Activated naive CD8-positive, alpha-beta T cell treated with anti-CD3 and anti-CD28 coated beads, Interleukin-2, amount 10 ng/mL, durations not matched to agents 7 days and 5 days (primary cell): ENCODE measurements around the gene TMEM235. TPM values are rescaled to one million over a fixed set of nuclear protein-coding genes. Genes with fewer than 3 reads are reported as not detected.
A peak's percentile ranks its signal among the peaks of the same experiment; 100 is the strongest.
"Not testable (repeated sequence)": the region's sequence is repeated elsewhere in the genome, so short reads cannot be mapped to it uniquely, and the experiment has no call there.

Experiments used
- ATAC-seq: fragments of 150-1000 bp; cut with Tn5 transposase; one replicate; pipeline ENCODE4 v1.10.0; 2021; ENCODE audit warnings: low read depth, moderate library complexity
- POLR2A ChIA-PET: fragments of 350-600 bp; sonication (Branson Sonifier 250); formaldehyde crosslinking; loops from one replicate; lab custom pipeline; 2021; ENCODE audit warnings: antibody characterized with exemption; lab: Charles Lee
- DNase-seq: peaks from one replicate; pipeline ENCODE4 v3.0.0; 2021
- H3K27ac Mint-ChIP-seq: one replicate; pipeline ENCODE4 v1.8.0; 2022; ENCODE audit warnings: mild to moderate bottlenecking, mixed read lengths
- H3K27me3 Mint-ChIP-seq: one replicate; pipeline ENCODE4 v1.8.0; 2022; ENCODE audit warnings: mild to moderate bottlenecking, moderate library complexity, mixed read lengths
- H3K36me3 Mint-ChIP-seq: one replicate; pipeline ENCODE4 v1.8.0; 2021; ENCODE audit warnings: mild to moderate bottlenecking, mixed read lengths
- H3K4me1 Mint-ChIP-seq: one replicate; pipeline ENCODE4 v1.8.0; 2021; ENCODE audit warnings: mixed read lengths
- H3K4me3 Mint-ChIP-seq: one replicate; pipeline ENCODE4 v1.8.0; 2022; ENCODE audit warnings: mild to moderate bottlenecking, moderate library complexity, mixed read lengths
- H3K9me3 Mint-ChIP-seq: one replicate; pipeline ENCODE4 v1.8.0; 2021; ENCODE audit warnings: mixed read lengths
- total RNA-seq, 2 experiments: library from RNA; stranded (reverse); gene quantifications; one replicate each; pipeline ENCODE4 v1.2.3, GENCODE V29; 2021

Gene TMEM235
- total RNA-seq, 2 experiments from 2014 or later: not detected

GRCh38 chr17:78225088-78225865 is 6.2 kb upstream of the TMEM235 start:
- Mint-ChIP-seq H3K27ac (no peak overlapping the region), H3K36me3 (peaks cover 3% of the 10 kb centered on the region), H3K4me1 (peaks cover 3% of the 10 kb centered on the region), H3K4me3 (no peak overlapping the region), H3K9me3 (no peaks in the 10 kb centered on the region), H3K27me3 (peaks cover 23% of the 10 kb centered on the region)
- DNase-seq (no peak), ATAC-seq (no peak)
- POLR2A ChIA-PET: interaction anchor here (1.9 kb wide), 1 partner anchor 10 kb away, joined by 4 read pairs; no protein-coding TSS in a partner anchor

- Mint-ChIP-seq H3K4me3 (no peak overlapping the region), H3K27me3 (peaks cover 32% of the 10 kb centered on the region), H3K27ac (no peak overlapping the region), H3K4me1 (peaks cover 3% of the 10 kb centered on the region), H3K36me3 (peaks cover 3% of the 10 kb centered on the region), H3K9me3 (no peaks in the 10 kb centered on the region)
- no peak for DNase-seq
- no peak for ATAC-seq
- POLR2A ChIA-PET: interaction anchor here (0.8 to 1.9 kb wide), 2 partner anchors 11 to 30 kb away, joined by 3 to 4 read pairs; no protein-coding TSS in a partner anchor
These were observed 5.2 kb upstream of the TMEM235 start for GRCh38 chr17:78226055-78226758.

- POLR2A ChIA-PET: interaction anchor here (0.8 kb wide), 1 partner anchor 29 kb away, joined by 3 read pairs; no protein-coding TSS in a partner anchor
- ATAC-seq: no peak
- no peak for DNase-seq
- Mint-ChIP-seq H3K4me3 (no peak overlapping the region), H3K27me3 (peaks cover 38% of the 10 kb centered on the region), H3K27ac (no peak overlapping the region), H3K9me3 (no peaks in the 10 kb centered on the region), H3K4me1 (peaks cover 3% of the 10 kb centered on the region), H3K36me3 (peaks cover 3% of the 10 kb centered on the region)
These were observed 4.5 kb upstream of the TMEM235 start for GRCh38 chr17:78226759-78227454.

GRCh38 chr17:78227455-78227916 is 3.9 kb upstream of the TMEM235 start:
- Mint-ChIP-seq H3K27ac (no peak overlapping the region), H3K4me3 (no peak overlapping the region)

GRCh38 chr17:78228176-78228575 is 3.3 kb upstream of the TMEM235 start:
- POLR2A ChIA-PET: interaction anchor here (0.7 kb wide), 1 partner anchor 115 kb away, joined by 3 read pairs; no protein-coding TSS in a partner anchor
- no peak for DNase-seq
- peaks cover 3% of the 10 kb centered on the region for H3K36me3 Mint-ChIP-seq
- H3K27me3 Mint-ChIP-seq: peaks cover 51% of the 10 kb centered on the region
- no peaks in the 10 kb centered on the region for H3K9me3 Mint-ChIP-seq
- H3K4me3 Mint-ChIP-seq: no peak overlapping the region
- H3K4me1 Mint-ChIP-seq: peaks cover 7% of the 10 kb centered on the region
- H3K27ac Mint-ChIP-seq: no peak overlapping the region
- ATAC-seq: no peak

More at GRCh38 chr17:78227455-78227916, 3.9 kb upstream of the TMEM235 start:
- Mint-ChIP-seq H3K36me3 (peaks cover 3% of the 10 kb centered on the region), H3K9me3 (no peaks in the 10 kb centered on the region), H3K27me3 (peaks cover 44% of the 10 kb centered on the region), H3K4me1 (peaks cover 3% of the 10 kb centered on the region)
- POLR2A ChIA-PET: no interaction called here
- ATAC-seq (no peak), DNase-seq (no peak)

GRCh38 chr17:78230252-78230962 is 1.0 kb upstream of the TMEM235 start:
- H3K4me3 Mint-ChIP-seq: no peak overlapping the region
- DNase-seq (no peak), ATAC-seq (no peak)
- H3K9me3 Mint-ChIP-seq: no peaks in the 10 kb centered on the region
- peaks cover 7% of the 10 kb centered on the region for H3K4me1 Mint-ChIP-seq
- peaks cover 52% of the 10 kb centered on the region for H3K27me3 Mint-ChIP-seq
- no peak overlapping the region for H3K27ac Mint-ChIP-seq
- no peaks in the 10 kb centered on the region for H3K36me3 Mint-ChIP-seq
- POLR2A ChIA-PET: interaction anchor here (0.6 kb wide), 1 partner anchor 513 kb away, joined by 5 read pairs; no protein-coding TSS in a partner anchor

- Mint-ChIP-seq H3K9me3 (no peaks in the 10 kb centered on the region), H3K36me3 (no peaks in the 10 kb centered on the region), H3K27ac (no peak overlapping the region), H3K4me1 (peaks cover 3% of the 10 kb centered on the region), H3K4me3 (peak overlapping the region; percentile 28), H3K27me3 (peaks cover 52% of the 10 kb centered on the region)
- peak; percentile 63 for DNase-seq
- ATAC-seq: peak; percentile 83
- POLR2A ChIA-PET: no interaction called here
These were observed 794 bp downstream of the TMEM235 start for GRCh38 chr17:78231991-78232858.

- Mint-ChIP-seq H3K4me1 (peaks cover 3% of the 10 kb centered on the region), H3K4me3 (peak overlapping the region; percentile 1), H3K9me3 (no peaks in the 10 kb centered on the region), H3K27me3 (peaks cover 50% of the 10 kb centered on the region), H3K36me3 (no peaks in the 10 kb centered on the region), H3K27ac (no peak overlapping the region)
- POLR2A ChIA-PET: no interaction called here
- no peak for DNase-seq
- no peak for ATAC-seq
These were observed 1.4 kb downstream of the TMEM235 start for GRCh38 chr17:78232859-78233173.

GRCh38 chr17:78233678-78234077 is 2.2 kb downstream of the TMEM235 start:
- Mint-ChIP-seq H3K27ac (no peak overlapping the region), H3K36me3 (no peaks in the 10 kb centered on the region), H3K4me1 (peaks cover 5% of the 10 kb centered on the region), H3K27me3 (peaks cover 43% of the 10 kb centered on the region), H3K9me3 (no peaks in the 10 kb centered on the region), H3K4me3 (no peak overlapping the region)
- POLR2A ChIA-PET: no interaction called here
- DNase-seq: no peak
- ATAC-seq: no peak

GRCh38 chr17:78234261-78234865 is 2.9 kb downstream of the TMEM235 start:
- Mint-ChIP-seq H3K9me3 (no peaks in the 10 kb centered on the region), H3K4me3 (no peak overlapping the region), H3K4me1 (peaks cover 5% of the 10 kb centered on the region), H3K27me3 (peaks cover 37% of the 10 kb centered on the region), H3K36me3 (no peaks in the 10 kb centered on the region), H3K27ac (no peak overlapping the region)
- POLR2A ChIA-PET: no interaction called here
- DNase-seq: no peak
- ATAC-seq: no peak

GRCh38 chr17:78235022-78235421 is 3.6 kb downstream of the TMEM235 start:
- H3K36me3 Mint-ChIP-seq, H3K27ac Mint-ChIP-seq, POLR2A ChIA-PET, H3K4me3 Mint-ChIP-seq, H3K9me3 Mint-ChIP-seq, DNase-seq, H3K4me1 Mint-ChIP-seq, ATAC-seq: not testable (repeated sequence)
- H3K27me3 Mint-ChIP-seq: peaks cover 32% of the 10 kb centered on the region

- no peaks in the 10 kb centered on the region for H3K36me3 Mint-ChIP-seq
- H3K9me3 Mint-ChIP-seq: no peaks in the 10 kb centered on the region
- H3K4me3 Mint-ChIP-seq: no peak overlapping the region
- ATAC-seq: no peak
- no peak for DNase-seq
- H3K27me3 Mint-ChIP-seq: peaks cover 23% of the 10 kb centered on the region
- no peak overlapping the region for H3K27ac Mint-ChIP-seq
- POLR2A ChIA-PET: no interaction called here
- peaks cover 5% of the 10 kb centered on the region for H3K4me1 Mint-ChIP-seq
These were observed 4.5 kb downstream of the TMEM235 start for GRCh38 chr17:78235885-78236284.
